Tibial nerve (tissue), 4 donors: ENCODE data around the gene DPM2. TPM values are rescaled to one million over a fixed set of nuclear protein-coding genes. Genes with fewer than 3 reads are reported as not detected.

Experiments used
- DNase-seq, 2 donors: peaks; one replicate each; pipeline ENCODE4 v3.0.0-alpha.2; 2019; ENCODE audit warnings: low spot score in 2 of 2
- H3K27ac ChIP-seq, 4 donors: fragments of 200-600 bp; sonication (generic) in 3 of 4; one replicate each; pipeline ENCODE4 v1.5.1; 2017 to 2019; ENCODE audit warnings: mild to moderate bottlenecking in 1 of 4
- H3K27me3 ChIP-seq, 2 donors: fragments of 200-600 bp; sonication (generic) in 1 of 2; one replicate each; pipeline versions ENCODE4 v1.5.1 to v1.6.0; 2017 to 2019
- H3K36me3 ChIP-seq, 3 donors: fragments of 200-600 bp; sonication (generic); one replicate each; pipeline ENCODE4 v1.5.1; 2018 to 2019
- H3K4me1 ChIP-seq, 4 donors: fragments of 200-600 bp; sonication (generic) in 3 of 4; one replicate each; pipeline ENCODE4 v1.5.1; 2017 to 2019
- H3K4me3 ChIP-seq, 4 donors: fragments of 200-600 bp; sonication (generic) in 3 of 4; one replicate each; pipeline ENCODE4 v1.5.1; 2017 to 2019; ENCODE audit warnings: mild to moderate bottlenecking in 1 of 4, moderate library complexity in 1 of 4
- H3K9me3 ChIP-seq, 4 donors: fragments of 200-600 bp; sonication (generic) in 3 of 4; one replicate each; pipeline ENCODE4 v1.5.1; 2017 to 2019
- CTCF ChIP-seq, 5 experiments: fragments of 200-600 bp in 3 of 5; fragments of 450-650 bp in 2 of 5; sonication (generic) in 3 of 5; IDR thresholded peaks; one replicate each; pipeline ENCODE4 v1.5.1; 2016 to 2019; ENCODE audit warnings: antibody characterized with exemption in 5 of 5, mild to moderate bottlenecking in 3 of 5, moderate library complexity in 2 of 5
- EP300 ChIP-seq, 2 donors: sonication (generic); formaldehyde crosslinking; IDR thresholded peaks; one replicate each; pipeline ENCODE4 v1.6.1; 2017; ENCODE audit warnings: antibody characterized with exemption in 2 of 2, mild to moderate bottlenecking in 1 of 2
- POLR2A ChIP-seq, 2 donors: fragments of 450-650 bp; IDR thresholded peaks; one replicate each; pipeline ENCODE4 v1.6.1; 2017; ENCODE audit warnings: antibody characterized with exemption in 2 of 2, mild to moderate bottlenecking in 2 of 2, moderate library complexity in 2 of 2
- WGBS, 2 donors: methylation state at CpG; one replicate each; pipeline ENCODE4 v1.1.5; 2018; 5-methylcytosine and 5-hydroxymethylcytosine counted together
- total RNA-seq, 4 donors: library from RNA; depleted of rRNA; stranded (reverse); fragments of >200 nt; gene quantifications; one replicate each; pipeline ENCODE4 v1.1.0, GENCODE V29; 2016

DPM2 gene
- total RNA-seq, 4 donors from 2014 or later = 9.0 to 21.9 (median 14.7) TPM

DNA sequence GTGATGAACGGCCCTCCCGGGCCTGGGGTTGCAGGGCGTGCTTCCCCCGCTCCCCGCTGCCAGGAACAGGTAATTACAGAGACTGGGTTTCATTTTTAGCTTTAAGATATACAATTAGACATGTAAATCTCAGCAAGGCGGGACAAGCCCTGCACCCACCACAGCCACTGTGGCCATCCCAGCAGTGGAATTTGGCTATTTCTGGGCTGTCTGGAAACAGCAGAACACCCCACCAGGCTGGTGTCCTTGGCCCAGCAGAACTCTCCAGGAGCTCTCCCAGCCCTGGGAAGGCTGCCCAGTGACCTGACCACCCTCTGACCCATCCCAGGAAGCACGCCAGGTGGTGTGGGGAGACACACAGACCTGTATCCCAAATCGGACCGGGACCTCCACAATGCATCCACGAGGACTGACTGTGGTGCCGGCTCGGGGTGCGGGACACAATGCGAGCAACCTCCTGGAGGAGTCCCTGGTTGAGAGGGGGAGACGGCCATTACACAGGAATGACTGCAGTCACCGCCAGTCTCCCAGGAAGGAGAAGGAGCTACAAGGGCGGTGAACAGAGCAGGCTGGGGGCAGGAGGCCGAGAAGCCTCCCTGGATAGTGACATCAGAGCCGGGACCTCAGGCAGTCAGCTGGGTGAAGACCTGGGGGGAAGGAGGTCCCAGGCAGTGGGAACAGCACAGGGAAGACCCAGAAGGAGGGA is 25.9 kb upstream of the DPM2 start:
- no peak for DNase-seq
- Histone ChIP-seq H3K4me3 (no peak overlapping the region), H3K9me3 (no peaks in the 10 kb centered on the region), H3K27ac (peak overlapping the region; percentile 88 to 99 (median 94)), H3K4me1 (peaks cover 3 to 95% (median 84%) of the 10 kb centered on the region in 4 donors), H3K27me3 (no peaks in the 10 kb centered on the region), H3K36me3 (no peaks in the 10 kb centered on the region)
- 48% methylated on average over 17 to 19 of the region's 19 CpGs for WGBS, 2 donors
- no peak for TF ChIP-seq POLR2A (IDR thresholded peaks at IDR 0.05)

DNA sequence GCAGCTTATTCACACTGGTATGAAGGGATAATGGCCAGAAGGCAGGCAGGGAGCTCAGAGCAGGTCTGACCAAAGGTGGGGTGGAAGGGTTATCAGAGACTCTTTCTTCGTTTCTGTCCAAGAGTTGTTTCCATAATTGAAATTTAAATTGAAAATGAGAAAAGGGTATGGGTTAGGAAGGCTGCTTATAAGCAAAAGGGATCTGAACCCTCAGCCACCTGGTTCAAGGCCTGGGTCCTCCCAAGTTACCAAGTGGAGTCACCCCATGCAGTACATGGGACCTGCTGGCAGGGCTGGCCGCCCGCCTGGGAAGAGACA is 25.3 kb upstream of the DPM2 start:
- TF ChIP-seq CTCF (IDR thresholded peaks at IDR 0.05) (no peak), POLR2A (IDR thresholded peaks at IDR 0.05) (no peak), EP300 (IDR thresholded peaks at IDR 0.05) (no peak)
- no peak for DNase-seq
- Histone ChIP-seq H3K36me3 (no peaks in the 10 kb centered on the region), H3K27me3 (no peaks in the 10 kb centered on the region), H3K4me3 (no peak overlapping the region), H3K4me1 (peaks cover 0 to 94% (median 80%) of the 10 kb centered on the region in 4 donors), H3K27ac (peak overlapping the region; percentile 88 to 99 (median 94)), H3K9me3 (no peaks in the 10 kb centered on the region)
- WGBS, 2 donors = 58 to 64% methylated on average over 3 of the region's 3 CpGs

- H3K36me3 ChIP-seq = no peaks in the 10 kb centered on the region
- H3K4me1 ChIP-seq = peaks cover 0 to 93% (median 75%) of the 10 kb centered on the region in 4 donors
- H3K27me3 ChIP-seq = no peaks in the 10 kb centered on the region
- 28 to 53% methylated on average over 3 of the region's 3 CpGs for WGBS, 2 donors
- H3K27ac ChIP-seq = peak overlapping the region in 3 of 4 donors; percentile 88 to 99 (median 98)
- no peak overlapping the region for H3K4me3 ChIP-seq
- no peaks in the 10 kb centered on the region for H3K9me3 ChIP-seq
- no peak for DNase-seq
- TF ChIP-seq CTCF (IDR thresholded peaks at IDR 0.05) (no peak), EP300 (IDR thresholded peaks at IDR 0.05) (no peak), POLR2A (IDR thresholded peaks at IDR 0.05) (no peak)
These were observed 24.6 kb upstream of the DPM2 start for GRCh38 chr9:127962278-127962677.

DNA sequence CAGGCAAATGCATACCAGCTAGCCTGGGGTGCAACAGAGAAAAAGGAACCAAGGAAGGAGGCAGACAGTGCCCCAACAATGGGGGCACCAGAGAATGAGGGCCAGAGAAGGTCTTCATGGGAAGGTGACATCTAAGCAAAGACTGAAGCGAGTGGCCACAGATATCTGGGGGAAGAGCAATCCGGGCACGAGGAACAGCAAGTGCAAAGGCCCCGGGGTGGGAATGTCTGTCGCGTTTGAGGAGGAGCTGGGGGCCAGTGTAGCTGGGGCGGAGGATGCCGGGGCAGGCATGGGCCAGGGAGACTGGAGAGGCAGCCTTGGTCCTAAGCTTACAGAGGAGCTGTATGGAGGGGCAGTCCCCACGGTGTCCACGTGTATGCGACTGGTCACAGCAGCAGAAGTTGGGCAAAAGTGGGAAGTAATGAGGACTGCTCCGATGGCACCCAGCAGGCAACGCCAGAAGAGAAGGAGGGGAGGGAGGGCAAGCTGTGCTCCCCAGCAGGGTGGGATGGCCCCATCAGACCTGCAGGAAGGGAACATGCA is 24.0 kb upstream of the DPM2 start:
- H3K27ac ChIP-seq = peak overlapping the region in 3 of 4 donors; percentile 88 to 99 (median 98)
- no peaks in the 10 kb centered on the region for H3K36me3 ChIP-seq
- 82 to 89% methylated on average over 13 of the region's 13 CpGs for WGBS, 2 donors
- H3K27me3 ChIP-seq = no peaks in the 10 kb centered on the region
- peaks cover 0 to 89% (median 73%) of the 10 kb centered on the region in 4 donors for H3K4me1 ChIP-seq
- TF ChIP-seq POLR2A (IDR thresholded peaks at IDR 0.05) (no peak), EP300 (IDR thresholded peaks at IDR 0.05) (no peak), CTCF (IDR thresholded peaks at IDR 0.05) (no peak)
- no peak for DNase-seq
- H3K9me3 ChIP-seq = no peaks in the 10 kb centered on the region
- H3K4me3 ChIP-seq = no peak overlapping the region

GRCh38 chr9:127961155-127961490 is 23.5 kb upstream of the DPM2 start:
- Histone ChIP-seq H3K4me1 (peaks cover 0 to 87% (median 71%) of the 10 kb centered on the region in 4 donors), H3K27ac (peak overlapping the region; percentile 49 to 99 (median 86)), H3K36me3 (no peaks in the 10 kb centered on the region), H3K9me3 (no peaks in the 10 kb centered on the region), H3K4me3 (no peak overlapping the region), H3K27me3 (no peaks in the 10 kb centered on the region)
- WGBS, 2 donors = 69 to 80% methylated on average over 2 of the region's 2 CpGs
- DNase-seq = no peak
- TF ChIP-seq EP300 (IDR thresholded peaks at IDR 0.05) (no peak), POLR2A (IDR thresholded peaks at IDR 0.05) (no peak), CTCF (IDR thresholded peaks at IDR 0.05) (no peak)
